ENCODE data around the gene MAPT.
"Not testable (repeated sequence)": the region's sequence is repeated elsewhere in the genome, so short reads cannot be mapped to it uniquely, and the experiment has no call there.

The MAPT gene

DNA sequence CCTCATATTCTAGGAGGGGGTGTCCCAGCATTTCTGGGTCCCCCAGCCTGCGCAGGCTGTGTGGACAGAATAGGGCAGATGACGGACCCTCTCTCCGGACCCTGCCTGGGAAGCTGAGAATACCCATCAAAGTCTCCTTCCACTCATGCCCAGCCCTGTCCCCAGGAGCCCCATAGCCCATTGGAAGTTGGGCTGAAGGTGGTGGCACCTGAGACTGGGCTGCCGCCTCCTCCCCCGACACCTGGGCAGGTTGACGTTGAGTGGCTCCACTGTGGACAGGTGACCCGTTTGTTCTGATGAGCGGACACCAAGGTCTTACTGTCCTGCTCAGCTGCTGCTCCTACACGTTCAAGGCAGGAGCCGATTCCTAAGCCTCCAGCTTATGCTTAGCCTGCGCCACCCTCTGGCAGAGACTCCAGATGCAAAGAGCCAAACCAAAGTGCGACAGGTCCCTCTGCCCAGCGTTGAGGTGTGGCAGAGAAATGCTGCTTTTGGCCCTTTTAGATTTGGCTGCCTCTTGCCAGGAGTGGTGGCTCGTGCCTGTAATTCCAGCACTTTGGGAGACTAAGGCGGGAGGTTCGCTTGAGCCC lies 116.3 kb downstream of the MAPT start:
- no peaks in the 10 kb centered on the region for H3K9me3 ChIP-seq (ENCODE audit: insufficient read depth, low read depth, low read length)
- H3K4me1 ChIP-seq (ENCODE audit: insufficient read depth, low read length) = no peaks in the 10 kb centered on the region
- H3K4me3 ChIP-seq (ENCODE audit: low read length) = no peak overlapping the region
- no peaks in the 10 kb centered on the region for H3K27me3 ChIP-seq (ENCODE audit: insufficient read depth, low read length)
- H3K9ac ChIP-seq (ENCODE audit: low read depth, low read length) = no peak overlapping the region
- no peak overlapping the region for H3K27ac ChIP-seq (ENCODE audit: low read length)
- H3K36me3 ChIP-seq (ENCODE audit: insufficient read depth, low read depth, low read length) = no peaks in the 10 kb centered on the region

DNA sequence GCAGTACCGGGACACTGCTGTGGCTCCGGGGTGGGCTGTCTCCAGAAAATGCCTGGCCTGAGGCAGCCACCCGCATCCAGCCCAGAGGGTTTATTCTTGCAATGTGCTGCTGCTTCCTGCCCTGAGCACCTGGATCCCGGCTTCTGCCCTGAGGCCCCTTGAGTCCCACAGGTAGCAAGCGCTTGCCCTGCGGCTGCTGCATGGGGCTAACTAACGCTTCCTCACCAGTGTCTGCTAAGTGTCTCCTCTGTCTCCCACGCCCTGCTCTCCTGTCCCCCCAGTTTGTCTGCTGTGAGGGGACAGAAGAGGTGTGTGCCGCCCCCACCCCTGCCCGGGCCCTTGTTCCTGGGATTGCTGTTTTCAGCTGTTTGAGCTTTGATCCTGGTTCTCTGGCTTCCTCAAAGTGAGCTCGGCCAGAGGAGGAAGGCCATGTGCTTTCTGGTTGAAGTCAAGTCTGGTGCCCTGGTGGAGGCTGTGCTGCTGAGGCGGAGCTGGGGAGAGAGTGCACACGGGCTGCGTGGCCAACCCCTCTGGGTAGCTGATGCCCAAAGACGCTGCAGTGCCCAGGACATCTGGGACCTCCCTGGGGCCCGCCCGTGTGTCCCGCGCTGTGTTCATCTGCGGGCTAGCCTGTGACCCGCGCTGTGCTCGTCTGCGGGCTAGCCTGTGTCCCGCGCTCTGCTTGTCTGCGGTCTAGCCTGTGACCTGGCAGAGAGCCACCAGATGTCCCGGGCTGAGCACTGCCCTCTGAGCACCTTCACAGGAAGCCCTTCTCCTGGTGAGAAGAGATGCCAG lies 117.6 kb downstream of the MAPT start:
- Histone ChIP-seq H3K9me3 (ENCODE audit: insufficient read depth, low read depth, low read length) (no peaks in the 10 kb centered on the region), H3K27me3 (ENCODE audit: insufficient read depth, low read length) (no peaks in the 10 kb centered on the region), H3K27ac (ENCODE audit: low read length) (no peak overlapping the region), H3K4me3 (ENCODE audit: low read length) (no peak overlapping the region), H3K9ac (ENCODE audit: low read depth, low read length) (no peak overlapping the region), H3K36me3 (ENCODE audit: insufficient read depth, low read depth, low read length) (no peaks in the 10 kb centered on the region), H3K4me1 (ENCODE audit: insufficient read depth, low read length) (no peaks in the 10 kb centered on the region)

DNA sequence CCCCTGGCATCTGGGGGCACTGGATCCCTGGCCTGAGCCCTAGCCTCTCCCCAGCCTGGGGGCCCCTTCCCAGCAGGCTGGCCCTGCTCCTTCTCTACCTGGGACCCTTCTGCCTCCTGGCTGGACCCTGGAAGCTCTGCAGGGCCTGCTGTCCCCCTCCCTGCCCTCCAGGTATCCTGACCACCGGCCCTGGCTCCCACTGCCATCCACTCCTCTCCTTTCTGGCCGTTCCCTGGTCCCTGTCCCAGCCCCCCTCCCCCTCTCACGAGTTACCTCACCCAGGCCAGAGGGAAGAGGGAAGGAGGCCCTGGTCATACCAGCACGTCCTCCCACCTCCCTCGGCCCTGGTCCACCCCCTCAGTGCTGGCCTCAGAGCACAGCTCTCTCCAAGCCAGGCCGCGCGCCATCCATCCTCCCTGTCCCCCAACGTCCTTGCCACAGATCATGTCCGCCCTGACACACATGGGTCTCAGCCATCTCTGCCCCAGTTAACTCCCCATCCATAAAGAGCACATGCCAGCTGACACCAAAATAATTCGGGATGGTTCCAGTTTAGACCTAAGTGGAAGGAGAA lies 118.2 kb downstream of the MAPT start:
- Histone ChIP-seq H3K4me3 (ENCODE audit: low read length) (no peak overlapping the region), H3K36me3 (ENCODE audit: insufficient read depth, low read depth, low read length) (no peaks in the 10 kb centered on the region), H3K27ac (ENCODE audit: low read length) (no peak overlapping the region), H3K9me3 (ENCODE audit: insufficient read depth, low read depth, low read length) (no peaks in the 10 kb centered on the region), H3K4me1 (ENCODE audit: insufficient read depth, low read length) (no peaks in the 10 kb centered on the region), H3K9ac (ENCODE audit: low read depth, low read length) (no peak overlapping the region), H3K27me3 (ENCODE audit: insufficient read depth, low read length) (no peaks in the 10 kb centered on the region)

DNA sequence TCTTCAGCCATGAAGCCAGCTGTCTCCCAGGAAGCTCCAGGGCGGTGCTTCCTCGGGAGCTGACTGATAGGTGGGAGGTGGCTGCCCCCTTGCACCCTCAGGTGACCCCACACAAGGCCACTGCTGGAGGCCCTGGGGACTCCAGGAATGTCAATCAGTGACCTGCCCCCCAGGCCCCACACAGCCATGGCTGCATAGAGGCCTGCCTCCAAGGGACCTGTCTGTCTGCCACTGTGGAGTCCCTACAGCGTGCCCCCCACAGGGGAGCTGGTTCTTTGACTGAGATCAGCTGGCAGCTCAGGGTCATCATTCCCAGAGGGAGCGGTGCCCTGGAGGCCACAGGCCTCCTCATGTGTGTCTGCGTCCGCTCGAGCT lies 118.8 kb downstream of the MAPT start:
- H3K4me1 ChIP-seq (ENCODE audit: insufficient read depth, low read length) = no peaks in the 10 kb centered on the region

DNA sequence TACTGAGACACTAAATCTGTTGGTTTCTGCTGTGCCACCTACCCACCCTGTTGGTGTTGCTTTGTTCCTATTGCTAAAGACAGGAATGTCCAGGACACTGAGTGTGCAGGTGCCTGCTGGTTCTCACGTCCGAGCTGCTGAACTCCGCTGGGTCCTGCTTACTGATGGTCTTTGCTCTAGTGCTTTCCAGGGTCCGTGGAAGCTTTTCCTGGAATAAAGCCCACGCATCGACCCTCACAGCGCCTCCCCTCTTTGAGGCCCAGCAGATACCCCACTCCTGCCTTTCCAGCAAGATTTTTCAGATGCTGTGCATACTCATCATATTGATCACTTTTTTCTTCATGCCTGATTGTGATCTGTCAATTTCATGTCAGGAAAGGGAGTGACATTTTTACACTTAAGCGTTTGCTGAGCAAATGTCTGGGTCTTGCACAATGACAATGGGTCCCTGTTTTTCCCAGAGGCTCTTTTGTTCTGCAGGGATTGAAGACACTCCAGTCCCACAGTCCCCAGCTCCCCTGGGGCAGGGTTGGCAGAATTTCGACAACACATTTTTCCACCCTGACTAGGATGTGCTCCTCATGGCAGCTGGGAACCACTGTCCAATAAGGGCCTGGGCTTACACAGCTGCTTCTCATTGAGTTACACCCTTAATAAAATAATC lies 119.3 kb downstream of the MAPT start:
- no peak overlapping the region for H3K9ac ChIP-seq (ENCODE audit: low read depth, low read length)
- no peaks in the 10 kb centered on the region for H3K9me3 ChIP-seq (ENCODE audit: insufficient read depth, low read depth, low read length)
- no peak overlapping the region for H3K27ac ChIP-seq (ENCODE audit: low read length)
- no peaks in the 10 kb centered on the region for H3K4me1 ChIP-seq (ENCODE audit: insufficient read depth, low read length)
- no peaks in the 10 kb centered on the region for H3K36me3 ChIP-seq (ENCODE audit: insufficient read depth, low read depth, low read length)
- no peaks in the 10 kb centered on the region for H3K27me3 ChIP-seq (ENCODE audit: insufficient read depth, low read length)
- H3K4me3 ChIP-seq (ENCODE audit: low read length) = no peak overlapping the region

More for the DNA sequence above, 118.8 kb downstream of the MAPT start:
- H3K4me3 ChIP-seq (ENCODE audit: low read length) = no peak overlapping the region
- no peaks in the 10 kb centered on the region for H3K9me3 ChIP-seq (ENCODE audit: insufficient read depth, low read depth, low read length)
- H3K27me3 ChIP-seq (ENCODE audit: insufficient read depth, low read length) = no peaks in the 10 kb centered on the region
- H3K36me3 ChIP-seq (ENCODE audit: insufficient read depth, low read depth, low read length) = no peaks in the 10 kb centered on the region
- no peak overlapping the region for H3K27ac ChIP-seq (ENCODE audit: low read length)
- H3K9ac ChIP-seq (ENCODE audit: low read depth, low read length) = no peak overlapping the region

DNA sequence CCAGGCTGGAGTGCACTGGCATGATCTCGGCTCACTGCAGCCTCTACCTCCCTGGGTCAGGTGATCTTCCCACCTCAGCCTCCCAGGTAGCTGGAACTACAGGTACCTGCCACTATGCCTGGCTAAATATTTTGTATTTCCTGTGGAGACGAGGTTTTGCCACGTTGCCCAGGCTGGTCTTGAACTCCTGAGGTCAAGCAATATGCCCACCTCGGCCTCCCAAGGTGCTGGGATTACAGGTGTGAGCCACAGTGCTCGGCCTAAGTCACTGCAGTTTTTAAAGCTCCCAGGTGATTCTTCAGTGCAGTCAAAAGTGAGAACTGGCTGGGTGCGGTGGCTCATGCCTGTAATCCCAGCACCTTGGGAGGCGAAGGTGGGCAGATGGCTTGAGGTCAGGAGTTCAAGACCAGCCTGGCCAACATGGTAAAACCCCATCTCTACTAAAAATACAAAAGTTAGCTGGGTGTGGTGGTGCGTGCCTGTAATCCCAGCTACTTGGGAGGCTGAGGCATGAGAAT lies 125.1 kb downstream of the MAPT start:
- not testable (repeated sequence) for H3K27me3 ChIP-seq (ENCODE audit: insufficient read depth, low read length); H3K9me3 ChIP-seq (ENCODE audit: insufficient read depth, low read depth, low read length); H3K27ac ChIP-seq (ENCODE audit: low read length); H3K4me1 ChIP-seq (ENCODE audit: insufficient read depth, low read length); H3K36me3 ChIP-seq (ENCODE audit: insufficient read depth, low read depth, low read length); H3K9ac ChIP-seq (ENCODE audit: low read depth, low read length); H3K4me3 ChIP-seq (ENCODE audit: low read length)

DNA sequence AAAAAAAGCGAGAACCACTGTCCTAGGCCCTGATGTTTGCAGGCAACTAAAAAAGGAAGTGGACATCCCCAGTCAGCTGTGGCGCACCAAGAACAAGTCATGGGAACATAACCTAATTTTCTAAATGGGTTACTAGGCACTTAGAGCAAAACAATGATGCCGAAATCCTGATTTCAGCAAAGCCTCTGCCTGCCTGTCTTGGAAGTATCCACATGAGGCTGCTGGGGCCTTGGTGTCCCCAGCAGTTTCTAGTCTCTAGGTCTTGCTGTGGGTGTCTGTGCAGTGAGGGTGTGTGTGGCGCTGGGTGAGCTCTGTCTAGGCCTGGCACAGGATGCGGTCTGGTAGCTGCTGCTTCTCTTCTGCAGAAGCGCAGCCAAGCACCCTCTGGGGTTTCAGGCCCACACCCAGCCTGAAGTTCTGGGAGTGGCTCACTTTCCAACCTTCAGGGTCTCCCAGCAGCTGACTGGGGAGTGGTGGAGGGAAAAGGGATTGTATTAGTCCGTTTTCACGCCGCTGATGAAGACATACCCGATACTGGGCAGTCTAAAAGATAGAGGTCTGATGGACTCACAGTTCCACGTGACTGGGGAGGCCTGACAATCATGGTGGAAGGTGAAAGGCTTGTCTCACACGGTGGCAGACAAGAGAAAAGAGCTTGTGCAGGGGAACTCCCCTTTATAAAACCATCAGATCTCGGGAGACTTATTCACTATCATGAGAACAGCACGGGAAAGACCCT lies 125.8 kb downstream of the MAPT start:
- Histone ChIP-seq H3K9me3 (ENCODE audit: insufficient read depth, low read depth, low read length) (no peaks in the 10 kb centered on the region), H3K4me3 (ENCODE audit: low read length) (no peak overlapping the region), H3K27ac (ENCODE audit: low read length) (no peak overlapping the region), H3K9ac (ENCODE audit: low read depth, low read length) (no peak overlapping the region), H3K36me3 (ENCODE audit: insufficient read depth, low read depth, low read length) (peaks cover 3% of the 10 kb centered on the region; the same call in 1 of the 2 replicates), H3K4me1 (ENCODE audit: insufficient read depth, low read length) (no peaks in the 10 kb centered on the region), H3K27me3 (ENCODE audit: insufficient read depth, low read length) (no peaks in the 10 kb centered on the region)

DNA sequence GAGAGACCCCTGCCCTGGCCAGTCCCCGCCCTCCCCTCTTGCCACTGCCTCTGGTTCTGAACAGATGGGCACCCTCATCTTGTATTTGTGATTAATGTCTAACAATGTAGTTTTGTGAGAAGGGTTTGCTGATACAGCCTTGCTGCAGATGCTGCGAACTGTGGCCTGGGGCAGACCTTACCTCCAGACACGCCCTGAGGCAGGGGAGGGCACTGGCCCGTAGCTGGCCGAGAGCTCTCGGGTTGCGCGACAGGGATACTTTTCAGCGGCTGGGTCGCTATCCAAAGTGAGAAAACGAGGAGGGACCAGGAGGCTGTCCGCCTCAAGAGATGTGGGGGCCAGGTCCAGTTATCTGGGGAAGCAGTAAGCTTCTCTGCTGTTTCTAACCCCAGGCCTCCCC lies 126.6 kb downstream of the MAPT start:
- Histone ChIP-seq H3K36me3 (ENCODE audit: insufficient read depth, low read depth, low read length) (peaks cover 3% of the 10 kb centered on the region; the same call in 1 of the 2 replicates), H3K27me3 (ENCODE audit: insufficient read depth, low read length) (no peaks in the 10 kb centered on the region), H3K4me1 (ENCODE audit: insufficient read depth, low read length) (no peaks in the 10 kb centered on the region), H3K27ac (ENCODE audit: low read length) (no peak overlapping the region), H3K9me3 (ENCODE audit: insufficient read depth, low read depth, low read length) (no peaks in the 10 kb centered on the region), H3K9ac (ENCODE audit: low read depth, low read length) (no peak overlapping the region), H3K4me3 (ENCODE audit: low read length) (no peak overlapping the region)

DNA sequence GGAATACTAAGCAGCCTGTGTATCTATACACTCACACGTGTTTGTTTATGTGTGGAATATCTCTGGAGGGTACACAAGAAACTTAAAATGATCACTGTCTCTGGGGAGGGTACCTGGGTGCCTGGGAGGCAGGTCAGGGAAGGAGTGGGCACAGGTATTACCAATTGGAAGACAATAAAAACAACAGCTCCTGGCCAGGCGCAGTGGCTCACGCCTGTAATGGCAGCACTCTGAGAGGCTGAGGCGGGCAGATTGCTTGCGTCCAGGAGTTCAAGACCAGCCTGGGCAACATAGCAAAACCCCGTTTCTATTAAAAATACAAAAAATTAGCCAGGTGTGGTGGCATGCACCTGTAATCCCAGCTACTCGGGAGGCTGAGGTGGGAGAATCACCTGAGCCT lies 129.0 kb downstream of the MAPT start:
- not testable (repeated sequence) for H3K9me3 ChIP-seq (ENCODE audit: insufficient read depth, low read depth, low read length); H3K27me3 ChIP-seq (ENCODE audit: insufficient read depth, low read length); H3K9ac ChIP-seq (ENCODE audit: low read depth, low read length); H3K4me1 ChIP-seq (ENCODE audit: insufficient read depth, low read length); H3K4me3 ChIP-seq (ENCODE audit: low read length); H3K27ac ChIP-seq (ENCODE audit: low read length)
- H3K36me3 ChIP-seq (ENCODE audit: insufficient read depth, low read depth, low read length) = peaks cover 20% of the 10 kb centered on the region; the same call in 1 of the 2 replicates

DNA sequence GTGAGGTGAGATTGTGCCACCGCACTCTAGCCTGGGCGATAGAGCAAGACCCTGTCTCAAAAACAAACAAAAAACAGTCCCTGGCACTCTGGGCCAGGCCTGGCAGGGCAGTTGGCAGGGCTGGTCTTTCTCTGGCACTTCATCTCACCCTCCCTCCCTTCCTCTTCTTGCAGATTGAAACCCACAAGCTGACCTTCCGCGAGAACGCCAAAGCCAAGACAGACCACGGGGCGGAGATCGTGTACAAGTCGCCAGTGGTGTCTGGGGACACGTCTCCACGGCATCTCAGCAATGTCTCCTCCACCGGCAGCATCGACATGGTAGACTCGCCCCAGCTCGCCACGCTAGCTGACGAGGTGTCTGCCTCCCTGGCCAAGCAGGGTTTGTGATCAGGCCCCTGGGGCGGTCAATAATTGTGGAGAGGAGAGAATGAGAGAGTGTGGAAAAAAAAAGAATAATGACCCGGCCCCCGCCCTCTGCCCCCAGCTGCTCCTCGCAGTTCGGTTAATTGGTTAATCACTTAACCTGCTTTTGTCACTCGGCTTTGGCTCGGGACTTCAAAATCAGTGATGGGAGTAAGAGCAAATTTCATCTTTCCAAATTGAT lies 129.5 kb downstream of the MAPT start:
- Histone ChIP-seq H3K4me1 (ENCODE audit: insufficient read depth, low read length) (peaks cover 14% of the 10 kb centered on the region), H3K4me3 (ENCODE audit: low read length) (no peak overlapping the region), H3K36me3 (ENCODE audit: insufficient read depth, low read depth, low read length) (peaks cover 24% of the 10 kb centered on the region; the same call in 1 of the 2 replicates), H3K9ac (ENCODE audit: low read depth, low read length) (no peak overlapping the region), H3K27ac (ENCODE audit: low read length) (no peak overlapping the region), H3K27me3 (ENCODE audit: insufficient read depth, low read length) (no peaks in the 10 kb centered on the region), H3K9me3 (ENCODE audit: insufficient read depth, low read depth, low read length) (no peaks in the 10 kb centered on the region)

DNA sequence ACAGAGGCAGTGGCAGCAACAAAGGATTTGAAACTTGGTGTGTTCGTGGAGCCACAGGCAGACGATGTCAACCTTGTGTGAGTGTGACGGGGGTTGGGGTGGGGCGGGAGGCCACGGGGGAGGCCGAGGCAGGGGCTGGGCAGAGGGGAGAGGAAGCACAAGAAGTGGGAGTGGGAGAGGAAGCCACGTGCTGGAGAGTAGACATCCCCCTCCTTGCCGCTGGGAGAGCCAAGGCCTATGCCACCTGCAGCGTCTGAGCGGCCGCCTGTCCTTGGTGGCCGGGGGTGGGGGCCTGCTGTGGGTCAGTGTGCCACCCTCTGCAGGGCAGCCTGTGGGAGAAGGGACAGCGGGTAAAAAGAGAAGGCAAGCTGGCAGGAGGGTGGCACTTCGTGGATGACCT lies 130.2 kb downstream of the MAPT start:
- no peaks in the 10 kb centered on the region for H3K9me3 ChIP-seq (ENCODE audit: insufficient read depth, low read depth, low read length)
- no peaks in the 10 kb centered on the region for H3K27me3 ChIP-seq (ENCODE audit: insufficient read depth, low read length)
- peaks cover 31% of the 10 kb centered on the region; the same call in 1 of the 2 replicates for H3K36me3 ChIP-seq (ENCODE audit: insufficient read depth, low read depth, low read length)
- H3K4me1 ChIP-seq (ENCODE audit: insufficient read depth, low read length) = peaks cover 16% of the 10 kb centered on the region
- H3K4me3 ChIP-seq (ENCODE audit: low read length) = no peak overlapping the region
- no peak overlapping the region for H3K27ac ChIP-seq (ENCODE audit: low read length)
- no peak overlapping the region for H3K9ac ChIP-seq (ENCODE audit: low read depth, low read length)

All from iPS-20b (cell line).